Measurements from ENCODE around the gene INPP5D. TPM values are rescaled to one million over a fixed set of nuclear protein-coding genes. Genes with fewer than 3 reads are reported as not detected.

The INPP5D gene
- total and polyA plus RNA-seq, 4 donors = 7.6 to 26.1 (median 25.3) TPM

DNA sequence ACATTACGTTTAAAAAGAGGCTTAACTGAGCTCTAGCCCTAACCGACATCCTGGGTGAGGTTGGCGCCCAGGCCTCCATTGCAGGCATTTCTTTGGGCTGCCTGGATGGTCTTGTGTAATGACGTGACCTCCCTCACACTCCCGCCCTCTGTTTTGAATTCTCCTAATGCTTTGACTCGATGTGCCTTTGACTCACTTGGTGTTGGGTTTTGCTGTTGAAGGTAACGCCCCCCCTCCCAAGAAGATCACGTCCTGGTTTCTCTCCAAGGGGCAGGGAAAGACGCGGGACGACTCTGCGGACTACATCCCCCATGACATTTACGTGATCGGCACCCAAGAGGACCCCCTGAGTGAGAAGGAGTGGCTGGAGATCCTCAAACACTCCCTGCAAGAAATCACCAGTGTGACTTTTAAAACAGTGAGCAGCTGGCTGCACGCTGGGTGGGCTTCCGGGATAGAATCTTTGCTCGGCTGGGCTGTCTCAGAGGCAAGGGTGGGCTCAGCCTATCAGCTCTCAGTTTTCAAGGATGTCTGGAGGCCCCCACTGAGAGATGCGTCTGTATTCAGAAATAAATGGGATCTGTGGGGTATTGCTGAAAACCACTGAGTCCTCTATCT lies 103.5 kb downstream of the INPP5D start:
- H3K27me3 ChIP-seq (ENCODE audit: control insufficient read depth in 3 of 3, insufficient read depth in 3 of 3, low read length in 2 of 3) = peaks cover 0 to 2% (median 0%) of the 10 kb centered on the region in 3 donors
- H3K9me3 ChIP-seq (ENCODE audit: control insufficient read depth in 4 of 4, insufficient read depth in 3 of 4, low read length in 3 of 4) = no peaks in the 10 kb centered on the region
- peaks cover 0 to 10% (median 9%) of the 10 kb centered on the region in 5 donors for H3K4me1 ChIP-seq (ENCODE audit: control insufficient read depth in 5 of 5, insufficient read depth in 5 of 5, low read length in 5 of 5)
- no peak overlapping the region for H3K27ac ChIP-seq (ENCODE audit: low read depth in 1 of 2, low read length in 1 of 2)
- ATAC-seq (ENCODE audit: insufficient read depth, low FRiP score) (no peak), DNase-seq (peak; percentile 64 to 69 (median 65))
- no peak overlapping the region for H3K9ac ChIP-seq (ENCODE audit: insufficient read depth in 1 of 2, low read length in 2 of 2)
- TF ChIP-seq, protein P1, sequence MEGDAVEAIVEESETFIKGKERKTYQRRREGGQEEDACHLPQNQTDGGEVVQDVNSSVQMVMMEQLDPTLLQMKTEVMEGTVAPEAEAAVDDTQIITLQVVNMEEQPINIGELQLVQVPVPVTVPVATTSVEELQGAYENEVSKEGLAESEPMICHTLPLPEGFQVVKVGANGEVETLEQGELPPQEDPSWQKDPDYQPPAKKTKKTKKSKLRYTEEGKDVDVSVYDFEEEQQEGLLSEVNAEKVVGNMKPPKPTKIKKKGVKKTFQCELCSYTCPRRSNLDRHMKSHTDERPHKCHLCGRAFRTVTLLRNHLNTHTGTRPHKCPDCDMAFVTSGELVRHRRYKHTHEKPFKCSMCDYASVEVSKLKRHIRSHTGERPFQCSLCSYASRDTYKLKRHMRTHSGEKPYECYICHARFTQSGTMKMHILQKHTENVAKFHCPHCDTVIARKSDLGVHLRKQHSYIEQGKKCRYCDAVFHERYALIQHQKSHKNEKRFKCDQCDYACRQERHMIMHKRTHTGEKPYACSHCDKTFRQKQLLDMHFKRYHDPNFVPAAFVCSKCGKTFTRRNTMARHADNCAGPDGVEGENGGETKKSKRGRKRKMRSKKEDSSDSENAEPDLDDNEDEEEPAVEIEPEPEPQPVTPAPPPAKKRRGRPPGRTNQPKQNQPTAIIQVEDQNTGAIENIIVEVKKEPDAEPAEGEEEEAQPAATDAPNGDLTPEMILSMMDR (IDR thresholded peaks at IDR 0.05; ENCODE audit: control extremely low read depth, extremely low read depth) = no peak
- no peak overlapping the region for H3K4me3 ChIP-seq
- 80 to 81% methylated on average over 18 of the region's 18 CpGs for WGBS, 2 donors
- peaks cover 0 to 7% (median 0%) of the 10 kb centered on the region in 4 donors for H3K36me3 ChIP-seq (ENCODE audit: control insufficient read depth in 4 of 4, insufficient read depth in 4 of 4, low read length in 4 of 4)

DNA sequence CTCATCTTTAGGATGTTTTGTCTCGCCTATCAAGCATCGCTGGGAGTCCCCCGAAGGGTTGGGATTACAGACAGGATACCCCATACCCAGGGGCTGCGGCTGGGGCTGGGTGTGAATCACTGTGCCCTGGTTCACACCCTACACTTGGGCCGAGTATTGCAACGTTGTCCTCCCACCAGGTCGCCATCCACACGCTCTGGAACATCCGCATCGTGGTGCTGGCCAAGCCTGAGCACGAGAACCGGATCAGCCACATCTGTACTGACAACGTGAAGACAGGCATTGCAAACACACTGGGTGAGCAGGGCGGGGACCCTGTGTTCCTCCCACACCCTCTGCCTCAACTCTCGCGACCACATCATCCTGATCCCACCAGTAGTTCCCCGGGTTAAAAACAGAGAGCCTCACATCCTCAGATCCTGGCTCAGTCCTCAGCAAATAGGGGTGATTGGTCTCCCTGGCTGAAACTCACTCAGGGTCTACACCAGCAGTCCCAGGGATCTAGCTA lies 104.0 kb downstream of the INPP5D start:
- 67 to 80% methylated on average over 17 of the region's 17 CpGs for WGBS, 2 donors
- Histone ChIP-seq H3K9me3 (ENCODE audit: control insufficient read depth in 4 of 4, insufficient read depth in 3 of 4, low read length in 3 of 4) (no peaks in the 10 kb centered on the region), H3K36me3 (ENCODE audit: control insufficient read depth in 4 of 4, insufficient read depth in 4 of 4, low read length in 4 of 4) (peaks cover 0 to 8% (median 0%) of the 10 kb centered on the region in 4 donors), H3K9ac (ENCODE audit: insufficient read depth in 1 of 2, low read length in 2 of 2) (no peak overlapping the region), H3K4me1 (ENCODE audit: control insufficient read depth in 5 of 5, insufficient read depth in 5 of 5, low read length in 5 of 5) (peaks cover 0 to 12% (median 9%) of the 10 kb centered on the region in 5 donors), H3K27me3 (ENCODE audit: control insufficient read depth in 3 of 3, insufficient read depth in 3 of 3, low read length in 2 of 3) (peaks cover 0 to 2% (median 0%) of the 10 kb centered on the region in 3 donors), H3K27ac (ENCODE audit: low read depth in 1 of 2, low read length in 1 of 2) (peak overlapping the region in 1 of 2 donors; percentile 6), H3K4me3 (no peak overlapping the region)
- DNase-seq (no peak), ATAC-seq (ENCODE audit: insufficient read depth, low FRiP score) (no peak)
- TF ChIP-seq, protein P1 (IDR thresholded peaks at IDR 0.05; ENCODE audit: control extremely low read depth, extremely low read depth) = no peak

DNA sequence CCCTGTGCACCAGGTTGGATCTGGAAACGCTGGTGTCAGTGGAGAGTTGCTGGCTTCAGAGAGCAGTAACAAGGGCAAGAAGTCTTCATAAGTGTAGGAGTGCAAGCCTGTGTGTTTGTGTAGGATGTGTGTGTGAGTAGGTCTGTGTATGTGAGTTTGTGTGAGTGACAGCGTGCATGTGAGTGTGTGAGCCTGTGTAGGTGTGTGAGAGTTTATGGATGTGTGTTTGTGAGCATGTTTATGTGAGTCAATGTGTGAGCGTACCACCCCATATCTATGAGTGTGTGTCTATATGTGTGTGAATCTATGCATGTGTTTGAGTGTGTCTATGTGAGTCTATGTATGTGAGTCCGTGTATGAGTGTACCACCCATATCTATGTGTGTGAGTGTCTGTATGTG lies 104.8 kb downstream of the INPP5D start:
- Histone ChIP-seq H3K4me1 (ENCODE audit: control insufficient read depth in 5 of 5, insufficient read depth in 5 of 5, low read length in 5 of 5) (peaks cover 0 to 12% (median 9%) of the 10 kb centered on the region in 5 donors), H3K9me3 (ENCODE audit: control insufficient read depth in 4 of 4, insufficient read depth in 3 of 4, low read length in 3 of 4) (no peaks in the 10 kb centered on the region), H3K9ac (ENCODE audit: insufficient read depth in 1 of 2, low read length in 2 of 2) (no peak overlapping the region), H3K27ac (ENCODE audit: low read depth in 1 of 2, low read length in 1 of 2) (peak overlapping the region in 1 of 2 donors; percentile 43), H3K36me3 (ENCODE audit: control insufficient read depth in 4 of 4, insufficient read depth in 4 of 4, low read length in 4 of 4) (peaks cover 0 to 12% (median 0%) of the 10 kb centered on the region in 4 donors), H3K27me3 (ENCODE audit: control insufficient read depth in 3 of 3, insufficient read depth in 3 of 3, low read length in 2 of 3) (peaks cover 0 to 2% (median 0%) of the 10 kb centered on the region in 3 donors), H3K4me3 (no peak overlapping the region)
- ATAC-seq (ENCODE audit: insufficient read depth, low FRiP score) (no peak), DNase-seq (no peak)
- WGBS, 2 donors = 74 to 83% methylated on average over 4 of the region's 4 CpGs
- TF ChIP-seq, protein P1 (IDR thresholded peaks at IDR 0.05; ENCODE audit: control extremely low read depth, extremely low read depth) = no peak

Data from lung (tissue), 12 donors.